Measurements from ENCODE around the gene ANKRD44. TPM values are rescaled to one million over a fixed set of nuclear protein-coding genes. Genes with fewer than 3 reads are reported as not detected.

ANKRD44 gene
- total RNA-seq, 6 experiments from 2014 or later, result 3.8 to 5.7 (median 4.7) TPM

DNA sequence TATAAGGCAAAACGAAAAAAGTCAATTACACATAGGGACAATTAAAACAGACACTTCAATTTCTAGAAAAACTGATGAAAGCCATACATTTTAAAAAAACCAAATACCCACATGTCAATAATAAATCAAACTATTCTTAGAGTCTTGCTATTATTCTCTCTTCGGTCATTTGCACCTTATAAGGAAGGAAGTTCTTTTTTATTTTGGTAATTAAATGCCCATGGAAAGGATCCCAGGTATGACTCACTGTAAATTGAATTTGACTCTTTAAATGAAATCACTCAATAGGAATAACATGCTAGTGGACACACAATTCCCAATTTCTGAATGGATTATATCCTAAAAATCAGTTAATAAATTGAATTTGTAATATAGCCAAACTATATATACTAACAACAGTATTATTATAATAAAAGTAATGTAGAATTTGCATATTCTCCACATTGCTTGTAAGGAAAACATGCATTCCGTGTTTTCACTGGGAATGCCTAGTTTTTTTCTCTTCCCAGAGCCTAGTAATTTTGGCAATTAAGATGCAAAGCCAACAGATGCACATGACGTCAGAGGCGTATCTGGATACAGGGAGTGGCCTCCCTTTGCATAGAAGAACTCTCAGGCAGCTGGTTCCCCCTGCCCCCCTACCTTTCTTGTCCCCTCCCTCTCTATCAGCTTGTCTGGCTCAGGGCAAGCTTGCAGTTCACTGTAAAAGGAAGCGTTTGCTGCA, 230.6 kb downstream of the ANKRD44 start:
- H3K9me3 Mint-ChIP-seq, result no peaks in the 10 kb centered on the region
- H3K4me3 Mint-ChIP-seq, result no peak overlapping the region
- no peak for DNase-seq
- H3K27ac Mint-ChIP-seq, result no peak overlapping the region; the same call in 1 of the 2 replicates
- H3K36me3 Mint-ChIP-seq (ENCODE audit: low read depth), result no peaks in the 10 kb centered on the region
- peaks cover 27% of the 10 kb centered on the region for H3K4me1 Mint-ChIP-seq (ENCODE audit: low read depth)
- TF ChIP-seq, protein P1, sequence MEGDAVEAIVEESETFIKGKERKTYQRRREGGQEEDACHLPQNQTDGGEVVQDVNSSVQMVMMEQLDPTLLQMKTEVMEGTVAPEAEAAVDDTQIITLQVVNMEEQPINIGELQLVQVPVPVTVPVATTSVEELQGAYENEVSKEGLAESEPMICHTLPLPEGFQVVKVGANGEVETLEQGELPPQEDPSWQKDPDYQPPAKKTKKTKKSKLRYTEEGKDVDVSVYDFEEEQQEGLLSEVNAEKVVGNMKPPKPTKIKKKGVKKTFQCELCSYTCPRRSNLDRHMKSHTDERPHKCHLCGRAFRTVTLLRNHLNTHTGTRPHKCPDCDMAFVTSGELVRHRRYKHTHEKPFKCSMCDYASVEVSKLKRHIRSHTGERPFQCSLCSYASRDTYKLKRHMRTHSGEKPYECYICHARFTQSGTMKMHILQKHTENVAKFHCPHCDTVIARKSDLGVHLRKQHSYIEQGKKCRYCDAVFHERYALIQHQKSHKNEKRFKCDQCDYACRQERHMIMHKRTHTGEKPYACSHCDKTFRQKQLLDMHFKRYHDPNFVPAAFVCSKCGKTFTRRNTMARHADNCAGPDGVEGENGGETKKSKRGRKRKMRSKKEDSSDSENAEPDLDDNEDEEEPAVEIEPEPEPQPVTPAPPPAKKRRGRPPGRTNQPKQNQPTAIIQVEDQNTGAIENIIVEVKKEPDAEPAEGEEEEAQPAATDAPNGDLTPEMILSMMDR (IDR thresholded peaks at IDR 0.05), result no peak
- H3K27me3 Mint-ChIP-seq (ENCODE audit: insufficient read depth), result no peaks in the 10 kb centered on the region; the same call in 1 of the 2 replicates

DNA sequence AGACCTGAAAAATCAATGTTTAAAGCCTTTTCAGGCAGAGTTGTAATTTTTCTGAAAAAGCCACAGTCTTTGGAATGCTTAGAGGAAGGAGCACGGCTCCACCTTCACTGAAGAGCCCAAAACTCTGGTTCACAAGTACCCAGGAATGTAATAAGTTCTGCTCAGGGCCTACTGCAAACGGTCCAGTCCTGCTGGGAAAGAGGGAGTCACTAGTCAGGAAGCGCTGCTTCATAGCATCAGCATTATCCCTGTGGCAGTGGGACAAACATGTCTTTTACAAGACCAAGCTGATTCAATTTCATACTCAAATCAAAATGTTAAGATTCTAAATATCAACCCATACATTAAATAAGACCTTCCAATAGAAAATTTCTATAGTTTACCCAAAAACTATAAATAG, 231.2 kb downstream of the ANKRD44 start:
- no peaks in the 10 kb centered on the region; the same call in 1 of the 2 replicates for H3K27me3 Mint-ChIP-seq (ENCODE audit: insufficient read depth)
- TF ChIP-seq, protein P1 (IDR thresholded peaks at IDR 0.05), result no peak
- no peak for DNase-seq

DNA sequence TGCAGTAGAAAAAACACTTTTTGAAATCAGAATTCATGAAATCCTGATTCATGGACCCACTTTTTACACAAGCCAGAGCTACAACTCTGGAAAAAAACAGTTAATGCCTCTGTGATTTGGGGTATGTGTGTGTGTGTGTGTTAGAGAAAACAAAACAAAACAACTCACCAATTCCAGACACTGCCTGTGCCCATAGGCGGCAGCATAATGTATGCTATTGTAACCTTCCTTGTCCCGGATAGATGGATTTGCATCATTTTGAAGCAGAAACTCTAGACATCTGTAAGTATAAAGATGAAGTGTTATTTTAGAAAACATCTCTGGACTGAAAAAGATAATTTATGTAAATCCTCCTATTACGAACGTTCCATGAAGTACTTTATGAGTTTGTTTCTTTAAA, 232.0 kb downstream of the ANKRD44 start:
- TF ChIP-seq, protein P1 (IDR thresholded peaks at IDR 0.05), result no peak
- no peaks in the 10 kb centered on the region for H3K36me3 Mint-ChIP-seq (ENCODE audit: low read depth)
- H3K27ac Mint-ChIP-seq, result no peak overlapping the region; the same call in 1 of the 2 replicates
- H3K9me3 Mint-ChIP-seq, result no peaks in the 10 kb centered on the region
- H3K4me3 Mint-ChIP-seq, result no peak overlapping the region
- no peaks in the 10 kb centered on the region; the same call in 1 of the 2 replicates for H3K27me3 Mint-ChIP-seq (ENCODE audit: insufficient read depth)
- H3K4me1 Mint-ChIP-seq (ENCODE audit: low read depth), result peaks cover 27% of the 10 kb centered on the region
- DNase-seq, result no peak

More for the DNA sequence above, 231.2 kb downstream of the ANKRD44 start:
- Mint-ChIP-seq H3K36me3 (ENCODE audit: low read depth) (no peaks in the 10 kb centered on the region), H3K27ac (no peak overlapping the region), H3K4me1 (ENCODE audit: low read depth) (peaks cover 27% of the 10 kb centered on the region), H3K9me3 (no peaks in the 10 kb centered on the region), H3K4me3 (no peak overlapping the region)

DNA sequence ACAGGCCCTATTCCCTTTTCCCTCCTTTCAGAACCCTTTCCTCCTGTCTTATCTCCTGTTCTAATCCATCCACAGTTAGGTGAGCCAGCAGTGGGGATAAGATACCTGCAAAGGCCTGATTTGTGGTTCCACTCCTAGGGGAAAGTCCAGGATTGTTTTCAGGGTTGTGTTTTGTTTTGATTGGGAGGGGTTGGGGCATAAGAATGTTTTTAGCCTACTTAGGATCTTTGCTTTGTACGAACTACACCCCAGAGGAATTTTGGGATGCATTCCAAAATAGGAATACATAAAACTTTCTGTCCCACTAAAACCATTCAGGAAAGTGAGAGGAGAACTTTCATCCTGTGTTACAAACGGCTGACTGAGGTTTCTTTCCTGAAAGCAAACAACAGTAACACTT, 233.2 kb downstream of the ANKRD44 start:
- Mint-ChIP-seq H3K9me3 (no peaks in the 10 kb centered on the region), H3K27ac (no peak overlapping the region), H3K4me3 (no peak overlapping the region), H3K27me3 (ENCODE audit: insufficient read depth) (no peaks in the 10 kb centered on the region; the same call in 1 of the 2 replicates), H3K4me1 (ENCODE audit: low read depth) (peaks cover 34% of the 10 kb centered on the region), H3K36me3 (ENCODE audit: low read depth) (no peaks in the 10 kb centered on the region)
- DNase-seq, result no peak
- TF ChIP-seq, protein P1 (IDR thresholded peaks at IDR 0.05), result no peak

DNA sequence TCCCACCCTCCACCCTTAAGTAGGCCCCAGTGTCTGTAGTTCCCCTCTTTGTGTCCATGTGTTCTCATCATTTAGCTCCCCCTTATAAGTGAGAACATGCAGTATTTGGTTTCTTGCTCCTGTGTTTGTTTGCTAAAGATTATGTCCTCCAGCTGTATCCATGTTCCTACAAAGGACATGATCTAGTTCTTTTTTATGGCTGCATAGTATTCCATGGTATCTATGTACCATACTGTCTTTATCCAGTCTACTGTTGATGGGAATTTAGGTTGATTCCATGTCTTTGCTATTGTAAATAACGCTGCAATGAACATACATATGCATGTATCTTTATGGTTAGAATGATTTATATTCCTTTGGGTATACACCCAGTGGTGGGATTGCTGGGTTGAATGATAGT, 233.9 kb downstream of the ANKRD44 start:
- Mint-ChIP-seq H3K27ac (no peak overlapping the region), H3K4me1 (ENCODE audit: low read depth) (peaks cover 38% of the 10 kb centered on the region), H3K4me3 (no peak overlapping the region), H3K9me3 (no peaks in the 10 kb centered on the region), H3K27me3 (ENCODE audit: insufficient read depth) (no peaks in the 10 kb centered on the region; the same call in 1 of the 2 replicates), H3K36me3 (ENCODE audit: low read depth) (no peaks in the 10 kb centered on the region)
- TF ChIP-seq, protein P1 (IDR thresholded peaks at IDR 0.05), result no peak
- no peak for DNase-seq

Measured in HFFc6 (cell line).